GM12878 (cell line): ENCODE results near the gene REPIN1. TPM values are rescaled to one million over a fixed set of nuclear protein-coding genes. Genes with fewer than 3 reads are reported as not detected.

Source experiments
- PKNOX1 ChIP-seq: fragments of 450-650 bp; IDR thresholded peaks from 2 replicates; pipeline ENCODE4 v1.6.1; 2016; ENCODE audit warnings: mild to moderate bottlenecking
- RCOR1 ChIP-seq: conservative IDR thresholded peaks from 2 replicates; pipeline ENCODE4 v1.6.1; 2012; ENCODE audit warnings: low read depth, low read length, improper control_type of control experiment
- SIN3A ChIP-seq: IDR thresholded peaks from 2 replicates; pipeline ENCODE4 v1.6.1; 2012; ENCODE audit warnings: low read depth, low read length, improper control_type of control experiment
- USF1 ChIP-seq: IDR thresholded peaks from 2 replicates; pipeline ENCODE4 v1.6.1; 2011; ENCODE audit warnings: borderline replicate concordance, low read depth, mild to moderate bottlenecking, moderate library complexity, mixed read lengths, low read length; ENCODE audit not compliant: insufficient read depth; ENCODE audit errors: extremely low read length
- YY1 ChIP-seq: IDR thresholded peaks from 2 replicates; pipeline ENCODE4 v1.6.1; 2011; ENCODE audit warnings: low read depth, mild to moderate bottlenecking, low read length
- ZBTB40 ChIP-seq: fragments of 450-650 bp; IDR thresholded peaks from 2 replicates; pipeline ENCODE4 v1.6.1; 2016; ENCODE audit warnings: mild to moderate bottlenecking, moderate library complexity, borderline replicate concordance
- ZZZ3 ChIP-seq: IDR thresholded peaks from 2 replicates; pipeline ENCODE4 v1.6.1; 2011; ENCODE audit warnings: low read depth; ENCODE audit not compliant: control insufficient read depth, insufficient read length
- polyA plus RNA-seq, 11 experiments: library from polyadenylated mRNA; depleted of rRNA in 4 of 11; unstranded in 6 of 11; stranded (reverse) in 5 of 11; fragments of >200 nt; fragmentation: Nextera tagmentation in 4 of 11; fragmentation: Illumina TruSeq in 1 of 11; extraction: Ambion mirVana in 4 of 11; extraction: Trizol in 1 of 11; gene quantifications; 1 replicate in 1 of 11; 2 replicates in 10 of 11; pipeline versions ENCODE4 v1.2.1 to v1.2.3, GENCODE V29; 2011 to 2016; ENCODE audit warnings: inconsistent platforms in 2 of 11, missing spikeins in 2 of 11, low read depth in 1 of 11
- total RNA-seq, 4 experiments: library from RNA; depleted of rRNA in 3 of 4; stranded (reverse); fragments of >200 nt in 3 of 4; fragmentation: Illumina TruSeq in 1 of 4; extraction: Trizol in 1 of 4; gene quantifications; 2 replicates each; pipeline versions ENCODE4 v1.2.1 to v1.2.3, GENCODE V29; 2013 to 2021

Gene REPIN1
- total and polyA plus RNA-seq, 10 of the 15 experiments (the other 5 are each of a cell fraction or from before 2014, with no cell fraction given), result 5.1 to 172 (median 76.9) TPM

GRCh38 chr7:150343225-150343624 is 25.4 kb upstream of the REPIN1 start (continued):
- TF ChIP-seq ZBTB40 (no peak), USF1 (no peak), PKNOX1 (no peak), ZZZ3 (no peak), YY1 (no peak), SIN3A (no peak), RCOR1 (no peak)
